Iris pigment epithelial cell (primary cell): Measurements from ENCODE around the gene GRK2.

ENCODE experiments used
- DNase-seq: peaks from one replicate; pipeline ENCODE4 v3.0.0-alpha.2; 2011; ENCODE audit warnings: low read depth

The GRK2 gene

DNA sequence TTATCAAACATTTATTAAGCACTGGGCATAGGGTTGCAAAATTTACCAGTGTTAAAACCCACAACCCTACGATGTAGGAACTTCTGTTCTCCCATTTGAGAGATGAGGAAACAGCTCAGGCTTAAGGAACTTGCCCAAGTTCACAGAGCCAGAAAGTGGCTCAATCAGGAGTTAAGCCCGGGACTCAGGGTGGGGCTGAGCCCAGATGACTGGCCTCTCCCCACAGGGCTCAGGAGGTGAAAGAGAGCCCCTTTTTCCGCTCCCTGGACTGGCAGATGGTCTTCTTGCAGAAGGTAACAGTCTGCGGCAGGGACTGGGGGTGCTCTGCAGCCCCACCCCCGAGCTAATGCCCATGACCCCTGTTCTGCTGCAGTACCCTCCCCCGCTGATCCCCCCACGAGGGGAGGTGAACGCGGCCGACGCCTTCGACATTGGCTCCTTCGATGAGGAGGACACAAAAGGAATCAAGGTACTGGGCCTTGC lies 17.2 kb downstream of the GRK2 start:
- DNase-seq, result no peak

- no peak for DNase-seq
Observed at GRCh38 chr11:67284811-67285540, 18.7 kb downstream of the GRK2 start.

DNA sequence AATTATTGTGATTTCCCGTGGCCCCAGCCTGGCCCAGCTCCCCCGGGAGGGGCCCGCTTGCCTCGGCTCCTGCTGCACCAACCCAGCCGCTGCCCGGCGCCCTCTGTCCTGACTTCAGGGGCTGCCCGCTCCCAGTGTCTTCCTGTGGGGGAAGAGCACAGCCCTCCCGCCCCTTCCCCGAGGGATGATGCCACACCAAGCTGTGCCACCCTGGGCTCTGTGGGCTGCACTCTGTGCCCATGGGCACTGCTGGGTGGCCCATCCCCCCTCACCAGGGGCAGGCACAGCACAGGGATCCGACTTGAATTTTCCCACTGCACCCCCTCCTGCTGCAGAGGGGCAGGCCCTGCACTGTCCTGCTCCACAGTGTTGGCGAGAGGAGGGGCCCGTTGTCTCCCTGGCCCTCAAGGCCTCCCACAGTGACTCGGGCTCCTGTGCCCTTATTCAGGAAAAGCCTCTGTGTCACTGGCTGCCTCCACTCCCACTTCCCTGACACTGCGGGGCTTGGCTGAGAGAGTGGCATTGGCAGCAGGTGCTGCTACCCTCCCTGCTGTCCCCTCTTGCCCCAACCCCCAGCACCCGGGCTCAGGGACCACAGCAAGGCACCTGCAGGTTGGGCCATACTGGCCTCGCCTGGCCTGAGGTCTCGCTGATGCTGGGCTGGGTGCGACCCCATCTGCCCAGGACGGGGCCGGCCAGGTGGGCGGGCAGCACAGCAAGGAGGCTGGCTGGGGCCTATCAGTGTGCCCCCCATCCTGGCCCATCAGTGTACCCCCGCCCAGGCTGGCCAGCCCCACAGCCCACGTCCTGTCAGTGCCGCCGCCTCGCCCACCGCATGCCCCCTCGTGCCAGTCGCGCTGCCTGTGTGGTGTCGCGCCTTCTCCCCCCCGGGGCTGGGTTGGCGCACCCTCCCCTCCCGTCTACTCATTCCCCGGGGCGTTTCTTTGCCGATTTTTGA lies 19.5 kb downstream of the GRK2 start:
- no peak for DNase-seq

DNA sequence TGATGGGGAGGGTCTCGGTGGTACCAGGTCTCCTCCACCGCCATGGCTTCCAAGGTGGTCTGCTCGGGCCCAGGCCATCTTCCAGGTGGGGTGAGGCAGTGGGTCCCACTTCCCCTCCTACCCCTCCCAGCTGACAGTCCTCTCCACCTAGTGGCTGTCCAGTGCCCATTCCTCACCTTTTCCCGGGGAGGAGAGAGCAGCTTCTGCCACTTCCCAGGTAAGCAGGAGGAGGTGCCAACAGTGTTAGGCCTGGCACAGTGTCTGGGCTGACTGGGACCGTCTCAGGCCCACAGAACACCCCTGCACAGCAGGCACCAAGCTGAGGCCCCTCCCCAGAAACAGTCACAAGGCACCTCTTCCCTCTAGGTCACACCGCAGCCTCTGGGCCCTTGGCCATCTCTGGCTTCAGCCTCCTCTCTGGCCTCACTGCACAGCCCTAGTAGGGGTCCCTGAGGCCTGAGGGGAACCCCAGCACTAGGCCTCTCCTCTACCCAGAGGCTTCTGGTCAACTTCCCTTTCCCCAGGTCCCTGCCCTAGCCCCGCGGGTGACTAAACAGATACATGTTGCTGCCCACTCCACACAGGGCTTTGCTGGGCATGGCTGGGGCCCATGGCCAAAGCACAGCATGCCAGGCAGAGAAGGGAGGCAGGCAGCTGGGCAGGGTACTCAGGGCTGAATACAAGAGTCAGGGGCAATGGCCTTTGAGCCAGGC lies 20.5 kb downstream of the GRK2 start:
- no peak for DNase-seq

GRCh38 chr11:67287355-67288197 lies 21.3 kb downstream of the GRK2 start:
- no peak for DNase-seq

- DNase-seq, result no peak
Observed at GRCh38 chr11:67288198-67288451, 21.9 kb downstream of the GRK2 start.

DNA sequence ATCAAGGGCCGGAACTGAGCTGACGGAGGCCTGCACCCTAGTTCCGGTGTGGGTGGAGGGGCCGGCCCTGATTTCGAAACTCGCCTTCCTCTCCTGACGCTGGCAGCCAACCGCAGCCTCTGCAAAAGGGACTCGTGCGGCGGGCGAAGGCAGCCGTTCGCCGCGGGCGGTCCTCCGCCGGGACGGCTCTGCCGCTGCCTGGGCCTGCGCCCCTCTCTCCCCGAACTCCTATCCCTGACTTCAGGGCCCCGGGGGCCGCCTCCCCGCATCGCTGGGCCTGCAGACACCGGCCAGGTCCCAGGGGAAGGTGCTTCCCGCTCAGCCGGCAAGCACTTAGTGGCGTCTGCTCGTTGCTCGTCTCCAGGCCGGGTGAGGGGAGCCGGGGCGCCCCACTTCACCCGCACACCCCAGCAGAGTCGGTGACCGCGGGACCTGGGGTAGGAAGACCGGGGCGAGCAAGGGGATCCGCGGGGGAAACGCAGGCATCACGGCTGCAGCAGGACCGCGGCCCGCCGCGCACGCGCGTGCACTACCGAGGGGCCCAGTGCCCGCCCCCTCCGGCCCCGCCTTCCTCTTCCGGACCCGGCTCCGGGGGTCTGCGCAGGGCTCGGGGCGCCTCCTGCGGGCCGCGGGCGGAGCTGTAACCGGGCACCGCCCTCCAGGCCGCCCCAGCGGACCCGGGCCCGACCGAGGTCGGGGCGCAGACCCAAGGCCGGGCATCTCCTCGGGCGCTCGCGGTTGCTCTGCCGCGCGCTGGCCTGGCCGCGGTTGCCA lies 22.4 kb downstream of the GRK2 start:
- peak; percentile 94 for DNase-seq

DNA sequence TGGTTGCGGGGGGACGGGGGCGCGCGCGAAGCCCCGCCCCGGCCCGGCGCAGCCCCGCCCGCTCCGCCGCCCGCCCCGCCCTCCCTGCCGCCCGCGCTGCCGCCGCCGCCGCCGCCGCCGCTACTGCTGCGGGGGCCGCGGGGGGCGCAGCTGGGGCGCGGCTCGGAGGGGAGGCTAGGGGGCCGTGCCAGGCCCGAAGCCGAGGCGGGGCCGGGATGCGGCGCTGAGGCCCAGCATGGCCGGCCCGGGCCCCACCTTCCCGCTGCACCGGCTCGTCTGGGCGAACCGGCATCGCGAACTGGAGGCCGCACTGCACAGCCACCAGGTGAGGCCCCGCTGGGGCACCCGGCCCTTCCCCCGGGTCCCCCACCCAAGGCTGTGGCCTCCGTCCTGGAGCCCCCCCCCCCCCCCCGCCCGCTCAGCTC lies 23.0 kb downstream of the GRK2 start, which contains the start of gene ANKRD13D:
TSS of gene ANKRD13D (plus strand) at position 78 of the 425 bp plus-strand sequence. CDS start at position 236, 158 bp downstream.
- DNase-seq, result no peak

- DNase-seq, result peak; percentile 30
Observed at GRCh38 chr11:67289651-67290479, 23.6 kb downstream of the GRK2 start.

- DNase-seq, result peak; percentile 80
Observed at GRCh38 chr11:67290801-67291200, 24.5 kb downstream of the GRK2 start.

GRCh38 chr11:67291481-67292381 lies 25.5 kb downstream of the GRK2 start:
- no peak for DNase-seq

- DNase-seq, result no peak
Observed at GRCh38 chr11:67292671-67293070, 26.4 kb downstream of the GRK2 start.

DNA sequence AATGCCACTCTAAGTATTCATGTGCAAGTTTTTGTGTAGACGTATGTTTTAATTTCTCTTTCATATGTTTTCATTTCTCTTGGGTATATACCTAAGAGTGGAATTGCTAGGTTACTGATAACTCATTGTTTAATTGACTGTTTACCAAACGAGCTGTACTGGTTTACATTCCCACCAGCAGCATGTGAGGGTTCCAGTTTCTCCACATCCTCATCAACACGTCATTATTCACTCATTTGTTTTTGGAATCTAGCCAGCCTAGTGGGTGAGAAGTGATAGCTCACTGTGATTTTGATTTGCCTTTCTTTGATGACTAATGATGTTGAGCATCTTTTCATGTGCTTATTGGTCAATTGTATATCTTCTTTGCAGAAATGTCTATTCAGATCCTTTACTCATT lies 26.8 kb downstream of the GRK2 start:
- DNase-seq, result peak; percentile 70

- no peak for DNase-seq
Observed at GRCh38 chr11:67295846-67296245, 29.6 kb downstream of the GRK2 start.

GRCh38 chr11:67298786-67299185 lies 32.5 kb downstream of the GRK2 start:
- DNase-seq, result no peak

GRCh38 chr11:67299471-67300191 lies 33.4 kb downstream of the GRK2 start:
- DNase-seq, result no peak

DNA sequence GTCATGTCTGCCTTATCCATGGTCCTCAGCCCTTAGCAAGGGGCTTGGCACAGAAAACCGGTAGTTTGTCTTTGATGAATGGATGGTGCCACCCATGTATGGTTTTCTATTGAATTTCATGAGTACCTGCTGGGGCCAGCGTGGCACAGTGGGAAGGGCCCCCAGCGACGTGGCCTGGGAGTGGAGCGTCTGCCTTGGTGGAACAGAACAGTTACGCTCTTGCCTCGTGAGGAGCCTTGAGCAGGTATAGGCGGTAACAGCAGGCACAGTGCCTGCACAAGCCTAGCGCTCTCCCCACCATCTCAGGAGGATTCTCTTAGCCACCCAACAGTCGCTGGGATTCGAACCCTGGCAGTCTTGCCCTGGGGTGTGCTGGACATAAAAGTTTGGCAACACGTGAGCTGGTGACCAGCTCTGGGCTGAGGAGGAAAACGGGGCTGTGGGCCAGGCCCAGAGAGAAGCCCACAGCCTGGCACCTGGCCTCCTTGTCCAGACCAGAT lies 34.0 kb downstream of the GRK2 start:
- no peak for DNase-seq

GRCh38 chr11:67300756-67301312 lies 34.6 kb downstream of the GRK2 start:
- no peak for DNase-seq
